Measurements from ENCODE around the gene SPOPL. TPM values are rescaled to one million over a fixed set of nuclear protein-coding genes. Genes with fewer than 3 reads are reported as not detected.

SPOPL gene
- total and polyA plus RNA-seq, 9 of the 15 experiments (the other 6 are each of a cell fraction or from before 2014, with no cell fraction given) = 0.53 to 6.1 (median 4.1) TPM

DNA sequence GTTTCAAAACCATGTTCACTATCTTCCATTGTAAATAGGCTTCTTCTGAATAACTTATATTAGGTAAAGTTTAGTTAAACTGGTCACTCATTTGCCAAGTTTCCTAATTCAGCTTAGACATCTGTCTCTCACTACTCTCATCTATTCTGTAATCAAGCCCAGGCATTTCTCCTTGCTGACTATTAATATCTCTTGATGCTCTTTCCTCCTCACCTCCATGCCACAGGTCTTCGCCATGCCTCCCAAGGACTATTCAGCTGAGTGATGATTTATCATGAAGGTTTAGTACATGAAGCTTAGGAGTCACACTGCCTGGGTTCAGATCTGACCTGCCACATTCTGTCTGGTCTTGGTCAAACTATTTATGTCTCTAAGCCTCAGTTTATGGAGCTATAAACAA is 115.5 kb downstream of the SPOPL start (continued):
- no peak for TF ChIP-seq ZNF134 (CRISPR knock-in tag; conservative IDR thresholded peaks at IDR 0.05)

DNA sequence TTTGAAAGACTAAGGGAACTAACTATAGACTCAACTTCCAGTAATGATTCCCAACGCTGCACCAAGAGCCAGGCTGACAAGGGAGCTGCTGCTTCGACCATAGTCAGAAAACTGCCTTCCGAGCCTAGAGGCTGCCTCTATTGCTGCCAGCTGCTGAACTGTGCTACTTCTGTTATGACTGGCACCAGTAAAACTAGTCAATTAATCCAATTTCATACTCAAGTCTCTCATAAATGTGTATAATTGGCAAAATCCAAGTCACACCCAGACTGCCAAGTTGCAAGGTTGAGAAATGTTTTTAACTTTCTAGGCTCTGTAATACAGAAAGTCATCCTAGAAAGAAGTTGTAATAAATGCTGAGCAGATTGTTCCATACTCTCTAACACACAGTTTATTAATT is 117.4 kb downstream of the SPOPL start:
- ATAC-seq (no peak), DNase-seq (ENCODE audit: extremely low read depth in 1 of 4, low spot score in 3 of 4) (no peak), FAIRE-seq (no peak)
- TF ChIP-seq FOXK1 (CRISPR knock-in tag; IDR thresholded peaks at IDR 0.05; ENCODE audit: borderline replicate concordance) (no peak), TSC22D4 (tag; IDR thresholded peaks at IDR 0.05) (no peak), ZNF124 (CRISPR knock-in tag; IDR thresholded peaks at IDR 0.05) (no peak), ZNF197 (CRISPR knock-in tag; IDR thresholded peaks at IDR 0.05; ENCODE audit: low read depth) (no peak), RBM17 (IDR thresholded peaks at IDR 0.05; ENCODE audit: borderline replicate concordance, low read depth, low read length) (no peak), MYNN (IDR thresholded peaks at IDR 0.05) (no peak), MYNN (CRISPR knock-in tag; IDR thresholded peaks at IDR 0.05) (no peak), ARID1B (IDR thresholded peaks at IDR 0.05) (no peak), ZNF644 (tag; IDR thresholded peaks at IDR 0.05; ENCODE audit: low read depth) (no peak), MXI1 (IDR thresholded peaks at IDR 0.05; ENCODE audit: low read depth, low read length) (no peak)
- TF ChIP-seq, protein P1, sequence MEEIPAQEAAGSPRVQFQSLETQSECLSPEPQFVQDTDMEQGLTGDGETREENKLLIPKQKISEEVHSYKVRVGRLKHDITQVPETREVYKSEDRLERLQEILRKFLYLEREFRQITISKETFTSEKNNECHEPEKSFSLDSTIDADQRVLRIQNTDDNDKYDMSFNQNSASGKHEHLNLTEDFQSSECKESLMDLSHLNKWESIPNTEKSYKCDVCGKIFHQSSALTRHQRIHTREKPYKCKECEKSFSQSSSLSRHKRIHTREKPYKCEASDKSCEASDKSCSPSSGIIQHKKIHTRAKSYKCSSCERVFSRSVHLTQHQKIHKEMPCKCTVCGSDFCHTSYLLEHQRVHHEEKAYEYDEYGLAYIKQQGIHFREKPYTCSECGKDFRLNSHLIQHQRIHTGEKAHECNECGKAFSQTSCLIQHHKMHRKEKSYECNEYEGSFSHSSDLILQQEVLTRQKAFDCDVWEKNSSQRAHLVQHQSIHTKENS (CRISPR knock-in tag; IDR thresholded peaks at IDR 0.05) = no peak
- TF ChIP-seq, protein P2, sequence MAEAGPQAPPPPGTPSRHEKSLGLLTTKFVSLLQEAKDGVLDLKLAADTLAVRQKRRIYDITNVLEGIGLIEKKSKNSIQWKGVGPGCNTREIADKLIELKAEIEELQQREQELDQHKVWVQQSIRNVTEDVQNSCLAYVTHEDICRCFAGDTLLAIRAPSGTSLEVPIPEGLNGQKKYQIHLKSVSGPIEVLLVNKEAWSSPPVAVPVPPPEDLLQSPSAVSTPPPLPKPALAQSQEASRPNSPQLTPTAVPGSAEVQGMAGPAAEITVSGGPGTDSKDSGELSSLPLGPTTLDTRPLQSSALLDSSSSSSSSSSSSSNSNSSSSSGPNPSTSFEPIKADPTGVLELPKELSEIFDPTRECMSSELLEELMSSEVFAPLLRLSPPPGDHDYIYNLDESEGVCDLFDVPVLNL (CRISPR knock-in tag; IDR thresholded peaks at IDR 0.05; ENCODE audit: low read depth) = no peak
- TF ChIP-seq, protein P3, sequence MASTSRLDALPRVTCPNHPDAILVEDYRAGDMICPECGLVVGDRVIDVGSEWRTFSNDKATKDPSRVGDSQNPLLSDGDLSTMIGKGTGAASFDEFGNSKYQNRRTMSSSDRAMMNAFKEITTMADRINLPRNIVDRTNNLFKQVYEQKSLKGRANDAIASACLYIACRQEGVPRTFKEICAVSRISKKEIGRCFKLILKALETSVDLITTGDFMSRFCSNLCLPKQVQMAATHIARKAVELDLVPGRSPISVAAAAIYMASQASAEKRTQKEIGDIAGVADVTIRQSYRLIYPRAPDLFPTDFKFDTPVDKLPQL (IDR thresholded peaks at IDR 0.05; ENCODE audit: extremely low read depth, insufficient read length) = no peak
- Histone ChIP-seq H2AFZ (ENCODE audit: low read depth, low read length) (no peak overlapping the region), H3K4me3 (no peak overlapping the region), H3K9ac (ENCODE audit: insufficient read depth in 1 of 2, low read depth in 2 of 2, low read length in 2 of 2) (no peak overlapping the region), H3K27me3 (ENCODE audit: control insufficient read depth in 2 of 2, insufficient read depth in 2 of 2, low read length in 2 of 2) (peaks cover 3 to 15% of the 10 kb centered on the region in 2 experiments; a peak in 3 of 5 replicates), H3K36me3 (ENCODE audit: control insufficient read depth, insufficient read depth, low read length) (no peaks in the 10 kb centered on the region), H3K79me2 (ENCODE audit: control insufficient read depth, insufficient read depth, low read length) (no peaks in the 10 kb centered on the region), H3K9me1 (ENCODE audit: control insufficient read depth, insufficient read depth, low read length) (no peaks in the 10 kb centered on the region), H3K9me3 (replicated peaks; ENCODE audit: control insufficient read depth, insufficient read depth, low read depth, low read length) (no peaks in the 10 kb centered on the region), H3K4me1 (replicated peaks in 1 of 2; ENCODE audit: control insufficient read depth in 2 of 2, insufficient read depth in 2 of 2, low read length in 2 of 2) (no peaks in the 10 kb centered on the region), H4K20me1 (replicated peaks; ENCODE audit: control insufficient read depth, insufficient read depth, low read length) (no peaks in the 10 kb centered on the region; the same call in 1 of the 2 replicates), H3K27ac (ENCODE audit: extremely low read depth, low read depth, low read length) (no peak overlapping the region), H3K4me2 (ENCODE audit: insufficient read depth, low read length) (no peak overlapping the region)
- intact Hi-C loops (cut with micrococcal nuclease) = no loop called here
- BruUV-seq (replicated peaks) = no TSS peak
- 0% methylated on average over 3 of the region's 3 CpGs for WGBS (ENCODE audit: insufficient coverage, low coverage, missing lambda C conversion rate)
- POLR2A ChIA-PET = no interaction called here
- in situ Hi-C loops (cut with MboI) = no loop called here
- CTCF ChIA-PET (ENCODE audit: low intra/inter-chr PET ratio) = no interaction called here
